GM12878 (cell line): ENCODE results near the gene PDSS2. TPM values are rescaled to one million over a fixed set of nuclear protein-coding genes. Genes with fewer than 3 reads are reported as not detected.

ENCODE experiments used
- ATAC-seq: fragments of 200-7000 bp; cut with Tn5 transposase; 3 replicates; pipeline ENCODE4 v1.9.1; 2020; ENCODE audit warnings: mild to moderate bottlenecking, moderate library complexity
- BruUV-seq: library from RNA; stranded (reverse); fragments of 400-500 nt; replicated peaks from 2 replicates; lab custom pipeline; 2021; lab: Mats Ljungman, UMichigan
- CTCF ChIA-PET: fragments of 300-600 bp; sonication (Branson Sonifier 250); formaldehyde crosslinking; extraction: SDS; loops from one replicate; lab custom pipeline; 2021; ENCODE audit warnings: inconsistent platforms; lab: Yijun Ruan, JAX
- POLR2A ChIA-PET: fragments of 350-600 bp; formaldehyde crosslinking; extraction: SDS; loops from one replicate; lab custom pipeline; 2021; ENCODE audit warnings: inconsistent platforms; lab: Charles Lee
- RAD21 ChIA-PET: fragments of 300-600 bp; sonication (Branson Sonifier 250); formaldehyde crosslinking; loops from one replicate; lab custom pipeline; 2023; ENCODE audit warnings: antibody characterized with exemption; ENCODE audit not compliant: unreplicated experiment; lab: Charles Lee
- SMC1A ChIA-PET: fragments of 300-600 bp; sonication (Branson Sonifier 250); formaldehyde crosslinking; loops from one replicate; lab custom pipeline; 2023; ENCODE audit not compliant: unreplicated experiment, uncharacterized antibody; lab: Charles Lee
- DNase-seq: peaks from one replicate; pipeline ENCODE4 v3.0.0-alpha.2; 2011; ENCODE audit warnings: low read depth, low spot score
- FAIRE-seq: peaks from 3 replicates; lab custom pipeline; 2011; peaks lifted over from hg19 to GRCh38; lab: Jason Lieb, UNC
- H2AFZ ChIP-seq: 2 replicates; pipeline ENCODE4 v1.6.0; 2011; ENCODE audit warnings: low read depth, low read length, control low read depth; ENCODE audit not compliant: control insufficient read depth
- H3K27ac ChIP-seq: 2 replicates; pipeline ENCODE4 v1.5.1; 2011; ENCODE audit warnings: control low read depth; ENCODE audit not compliant: control insufficient read depth, insufficient read depth
- H3K27me3 ChIP-seq, 2 experiments: replicated peaks in 1 of 2; 2 replicates each; pipeline versions ENCODE4 v1.6.0 to v1.6.1; 2011; ENCODE audit warnings: low read length in 1 of 2; ENCODE audit not compliant: control insufficient read depth in 2 of 2, insufficient read depth in 2 of 2
- H3K36me3 ChIP-seq, 2 experiments: 2 replicates each; pipeline ENCODE4 v1.5.1; 2011; ENCODE audit warnings: low read length in 1 of 2; ENCODE audit not compliant: control insufficient read depth in 2 of 2, insufficient read depth in 2 of 2
- H3K4me1 ChIP-seq: 2 replicates; pipeline ENCODE4 v1.6.1; 2011; ENCODE audit warnings: mild to moderate bottlenecking, low read length, moderate library complexity, mixed read lengths; ENCODE audit not compliant: control insufficient read depth, insufficient read depth
- H3K4me2 ChIP-seq: 2 replicates; pipeline ENCODE4 v1.6.0; 2011; ENCODE audit warnings: control low read depth; ENCODE audit not compliant: control insufficient read depth, insufficient read depth
- H3K4me3 ChIP-seq: fragments of 200-600 bp; sonication (generic); 2 replicates; pipeline ENCODE4 v1.5.1; 2016
- H3K79me2 ChIP-seq: 2 replicates; pipeline ENCODE4 v1.6.0; 2011; ENCODE audit warnings: low read length; ENCODE audit not compliant: control insufficient read depth, insufficient read depth
- H3K9ac ChIP-seq: 2 replicates; pipeline ENCODE4 v1.8.0; 2011; ENCODE audit warnings: low read length, control low read depth, mixed read lengths; ENCODE audit not compliant: control insufficient read depth, insufficient read depth
- H3K9me3 ChIP-seq: replicated peaks from 3 replicates; pipeline ENCODE4 v1.5.1; 2011; ENCODE audit warnings: mild to moderate bottlenecking, low read length; ENCODE audit not compliant: control insufficient read depth, insufficient read depth
- H4K20me1 ChIP-seq: 2 replicates; pipeline ENCODE4 v1.6.0; 2011; ENCODE audit not compliant: control insufficient read depth, insufficient read depth
- BACH1 ChIP-seq: fragments of 450-650 bp; IDR thresholded peaks from 2 replicates; pipeline ENCODE4 v1.6.1; 2017; ENCODE audit warnings: mild to moderate bottlenecking, borderline replicate concordance
- BCLAF1 ChIP-seq: fragments of 450-650 bp; IDR thresholded peaks from 2 replicates; pipeline ENCODE4 v1.6.1; 2017; ENCODE audit warnings: antibody characterized with exemption, mild to moderate bottlenecking, moderate library complexity
- FOS ChIP-seq: IDR thresholded peaks from 3 replicates; pipeline ENCODE4 v1.6.1; 2011; ENCODE audit warnings: borderline replicate concordance; ENCODE audit not compliant: insufficient read length; ENCODE audit errors: extremely low read depth
- IKZF1 ChIP-seq: fragments of 450-650 bp; conservative IDR thresholded peaks from 2 replicates; pipeline ENCODE4 v1.6.1; 2017; ENCODE audit warnings: antibody characterized with exemption, mild to moderate bottlenecking
- IRF3 ChIP-seq: fragments of 450-650 bp; IDR thresholded peaks from 2 replicates; pipeline ENCODE4 v1.6.1; 2014; ENCODE audit warnings: mild to moderate bottlenecking
- MXI1 ChIP-seq: fragments of 150-350 bp; IDR thresholded peaks from 2 replicates; pipeline ENCODE4 v1.6.1; 2011; ENCODE audit warnings: low read depth, mild to moderate bottlenecking, inconsistent platforms, low read length, improper control_type of control experiment
- NR2C2 ChIP-seq: IDR thresholded peaks from 2 replicates; pipeline ENCODE4 v1.6.1; 2011; ENCODE audit warnings: borderline replicate concordance, low read depth; ENCODE audit not compliant: control insufficient read depth, insufficient read length
- PRDM15 ChIP-seq: fragments of 450-650 bp; formaldehyde crosslinking; IDR thresholded peaks from 2 replicates; pipeline ENCODE4 v1.4.0; 2020; ENCODE audit warnings: mild to moderate bottlenecking, moderate library complexity
- SREBF1 ChIP-seq: IDR thresholded peaks from 2 replicates; pipeline ENCODE4 v1.6.1; 2012; ENCODE audit warnings: mild to moderate bottlenecking, low read length
- SREBF2 ChIP-seq: IDR thresholded peaks from 2 replicates; pipeline ENCODE4 v1.6.1; 2012; ENCODE audit warnings: mild to moderate bottlenecking, low read length
- YY1 ChIP-seq: IDR thresholded peaks from 2 replicates; pipeline ENCODE4 v1.6.1; 2011; ENCODE audit warnings: low read depth, mild to moderate bottlenecking, low read length
- ZBED1 ChIP-seq: IDR thresholded peaks from 2 replicates; pipeline ENCODE4 v1.6.1; 2016; ENCODE audit warnings: borderline replicate concordance
- ZBTB33 ChIP-seq: fragments of 450-650 bp; IDR thresholded peaks from 2 replicates; pipeline ENCODE4 v1.6.1; 2017; ENCODE audit warnings: mild to moderate bottlenecking
- WGBS: methylation state at CpG from one replicate; pipeline ENCODE4 v1.1.6; 2016; ENCODE audit warnings: low lambda C conversion rate; ENCODE audit not compliant: insufficient replicate concordance, insufficient coverage; ENCODE audit errors: missing lambda C conversion rate; 5-methylcytosine and 5-hydroxymethylcytosine counted together
- in situ Hi-C: fragments of 300-500 bp; cut with MboI; formaldehyde crosslinking; loops from 9 replicates; pipeline ENCODE4 v1.14.3; 2018; ENCODE audit warnings: mixed read lengths
- intact Hi-C: fragments of 100-400 bp; cut with micrococcal nuclease; formaldehyde crosslinking; loops from one replicate; pipeline ENCODE4 v1.14.2; 2022; ENCODE audit not compliant: unreplicated experiment
- polyA plus RNA-seq, 11 experiments: library from polyadenylated mRNA; depleted of rRNA in 4 of 11; unstranded in 6 of 11; stranded (reverse) in 5 of 11; fragments of >200 nt; fragmentation: Nextera tagmentation in 4 of 11; fragmentation: Illumina TruSeq in 1 of 11; extraction: Ambion mirVana in 4 of 11; extraction: Trizol in 1 of 11; gene quantifications; 1 replicate in 1 of 11; 2 replicates in 10 of 11; pipeline versions ENCODE4 v1.2.1 to v1.2.3, GENCODE V29; 2011 to 2016; ENCODE audit warnings: inconsistent platforms in 2 of 11, missing spikeins in 2 of 11, low read depth in 1 of 11
- total RNA-seq, 4 experiments: library from RNA; depleted of rRNA in 3 of 4; stranded (reverse); fragments of >200 nt in 3 of 4; fragmentation: Illumina TruSeq in 1 of 4; extraction: Trizol in 1 of 4; gene quantifications; 2 replicates each; pipeline versions ENCODE4 v1.2.1 to v1.2.3, GENCODE V29; 2013 to 2021

The PDSS2 gene
- total and polyA plus RNA-seq, 10 of the 15 experiments (the other 5 are each of a cell fraction or from before 2014, with no cell fraction given) = 7.7 to 15.5 (median 9.6) TPM

GRCh38 chr6:107187630-107188029 is 271.7 kb downstream of the PDSS2 start:
- RAD21 ChIA-PET = no interaction called here
- 90% methylated on average over 6 of the region's 6 CpGs for WGBS
- H3K9ac ChIP-seq = no peak overlapping the region
- no peaks in the 10 kb centered on the region for H3K4me1 ChIP-seq
- no peak overlapping the region for H2AFZ ChIP-seq
- no peaks in the 10 kb centered on the region for H3K36me3 ChIP-seq
- H3K9me3 ChIP-seq = no peaks in the 10 kb centered on the region
- in situ Hi-C loops = no loop called here
- CTCF ChIA-PET = interaction anchor here (0.9 kb wide), 1 partner anchor 11 kb away, joined by 3 read pairs; no protein-coding TSS in a partner anchor
- H3K79me2 ChIP-seq = no peaks in the 10 kb centered on the region
- H3K27me3 ChIP-seq = no peaks in the 10 kb centered on the region
- FAIRE-seq = no peak
- POLR2A ChIA-PET = interaction anchor here (0.6 to 0.7 kb wide), 2 partner anchors 118 to 125 kb away, joined by 3 read pairs; no protein-coding TSS in a partner anchor
- SMC1A ChIA-PET = no interaction called here
- no peak for DNase-seq
- no TSS peak for BruUV-seq
- no peak for ATAC-seq
- no peak overlapping the region for H3K27ac ChIP-seq
- H3K4me2 ChIP-seq = no peak overlapping the region
- no peak overlapping the region for H3K4me3 ChIP-seq
- H4K20me1 ChIP-seq = no peaks in the 10 kb centered on the region
- TF ChIP-seq PRDM15 (no peak), SREBF1 (no peak), ZBTB33 (no peak), BCLAF1 (no peak), SREBF2 (no peak), IRF3 (no peak), ZBED1 (no peak), IKZF1 (no peak), YY1 (no peak), BACH1 (no peak), NR2C2 (no peak), FOS (no peak), MXI1 (no peak)
- TF ChIP-seq, all 136 proteins: peak for 0
- intact Hi-C loops = no loop called here
